ENCODE results near the gene B3GALT2.

B3GALT2 gene

DNA sequence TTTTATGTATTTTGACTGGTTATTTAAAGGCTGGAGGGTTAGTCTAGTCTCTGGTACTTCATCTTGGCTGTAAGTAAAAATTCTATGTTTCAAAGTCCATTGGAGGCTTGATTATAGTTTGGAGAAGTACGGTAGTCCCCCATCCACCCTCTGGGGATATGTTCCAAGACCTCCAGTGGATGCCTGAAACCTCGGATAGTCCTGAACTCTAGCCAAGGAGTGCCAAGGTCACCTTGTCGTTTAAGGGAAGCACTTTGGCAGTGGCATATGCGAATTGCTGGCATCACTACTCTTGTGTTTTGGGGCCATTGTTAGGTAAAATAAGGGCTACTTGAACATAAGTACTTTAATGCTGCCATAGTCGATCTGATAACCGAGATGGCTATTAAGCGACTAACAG, 46.2 kb downstream of the B3GALT2 start:
- TF ChIP-seq, protein P1, sequence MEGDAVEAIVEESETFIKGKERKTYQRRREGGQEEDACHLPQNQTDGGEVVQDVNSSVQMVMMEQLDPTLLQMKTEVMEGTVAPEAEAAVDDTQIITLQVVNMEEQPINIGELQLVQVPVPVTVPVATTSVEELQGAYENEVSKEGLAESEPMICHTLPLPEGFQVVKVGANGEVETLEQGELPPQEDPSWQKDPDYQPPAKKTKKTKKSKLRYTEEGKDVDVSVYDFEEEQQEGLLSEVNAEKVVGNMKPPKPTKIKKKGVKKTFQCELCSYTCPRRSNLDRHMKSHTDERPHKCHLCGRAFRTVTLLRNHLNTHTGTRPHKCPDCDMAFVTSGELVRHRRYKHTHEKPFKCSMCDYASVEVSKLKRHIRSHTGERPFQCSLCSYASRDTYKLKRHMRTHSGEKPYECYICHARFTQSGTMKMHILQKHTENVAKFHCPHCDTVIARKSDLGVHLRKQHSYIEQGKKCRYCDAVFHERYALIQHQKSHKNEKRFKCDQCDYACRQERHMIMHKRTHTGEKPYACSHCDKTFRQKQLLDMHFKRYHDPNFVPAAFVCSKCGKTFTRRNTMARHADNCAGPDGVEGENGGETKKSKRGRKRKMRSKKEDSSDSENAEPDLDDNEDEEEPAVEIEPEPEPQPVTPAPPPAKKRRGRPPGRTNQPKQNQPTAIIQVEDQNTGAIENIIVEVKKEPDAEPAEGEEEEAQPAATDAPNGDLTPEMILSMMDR (IDR thresholded peaks at IDR 0.05; ENCODE audit: low read length, missing control alignments), result no peak
- no peak for DNase-seq (ENCODE audit: low read depth)
- no peak overlapping the region for H3K4me3 ChIP-seq (replicated peaks; ENCODE audit: low read depth, low read length)

DNA sequence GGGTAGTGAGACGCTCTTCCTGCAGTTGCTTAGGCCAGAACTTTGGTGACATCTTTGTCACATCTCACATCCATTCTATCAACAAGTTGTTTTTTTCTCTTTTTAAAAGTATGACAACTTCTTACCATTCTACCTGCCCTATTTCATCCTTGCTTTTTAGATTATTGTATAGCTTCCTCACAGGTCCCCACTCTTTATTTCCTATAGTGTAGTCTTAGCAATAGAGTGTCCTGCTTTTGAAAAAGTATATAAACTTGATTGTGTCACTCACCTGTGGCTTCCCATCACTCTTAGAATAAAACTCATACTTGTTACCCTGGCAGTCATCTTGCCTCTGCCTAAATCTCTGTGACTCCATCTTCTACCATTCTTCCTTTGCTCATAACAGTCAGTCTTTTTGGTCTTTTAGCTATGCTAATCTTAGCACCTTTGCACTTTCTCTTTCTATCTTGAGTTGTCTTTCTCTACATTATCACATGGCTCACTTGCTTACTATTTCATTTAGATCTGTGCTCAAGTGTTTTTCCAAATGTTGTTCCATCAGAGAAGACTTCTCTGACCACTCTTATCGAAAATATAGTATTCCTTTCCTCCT, 55.0 kb downstream of the B3GALT2 start:
- no peak overlapping the region for H3K4me3 ChIP-seq (replicated peaks; ENCODE audit: low read depth, low read length)
- TF ChIP-seq, protein P1 (IDR thresholded peaks at IDR 0.05; ENCODE audit: low read length, missing control alignments), result no peak
- DNase-seq (ENCODE audit: low read depth), result no peak

Data from fibroblast of pulmonary artery (primary cell).